Posterior vena cava (tissue), 2 donors: ENCODE results near the gene RIPOR1. TPM values are rescaled to one million over a fixed set of nuclear protein-coding genes. Genes with fewer than 3 reads are reported as not detected.

Experiments used
- DNase-seq: peaks from one replicate; pipeline ENCODE4 v3.0.0-alpha.2; 2020; ENCODE audit warnings: low spot score
- intact Hi-C, 2 donors: fragments of 100-400 bp; cut with DNase I; formaldehyde crosslinking; loops; one replicate each; pipeline versions ENCODE4 v1.14.1 to v1.14.2; 2022 to 2023
- total RNA-seq, 2 donors: library from RNA; stranded (reverse); fragmentation: NEBNext Ultra II Directional; extraction: Animal tissue kit (Norgen Biotek cat#: 25700); gene quantifications; one replicate each; pipeline ENCODE4 v1.2.1, GENCODE V29; 2021
- donor health status: DM: yes; HTN: yes; CAD: no.
- donor health status: DM: yes; HTN: yes; CAD: no.

RIPOR1 gene
- total RNA-seq, 2 donors from 2014 or later = 92.5 to 123 TPM

DNA sequence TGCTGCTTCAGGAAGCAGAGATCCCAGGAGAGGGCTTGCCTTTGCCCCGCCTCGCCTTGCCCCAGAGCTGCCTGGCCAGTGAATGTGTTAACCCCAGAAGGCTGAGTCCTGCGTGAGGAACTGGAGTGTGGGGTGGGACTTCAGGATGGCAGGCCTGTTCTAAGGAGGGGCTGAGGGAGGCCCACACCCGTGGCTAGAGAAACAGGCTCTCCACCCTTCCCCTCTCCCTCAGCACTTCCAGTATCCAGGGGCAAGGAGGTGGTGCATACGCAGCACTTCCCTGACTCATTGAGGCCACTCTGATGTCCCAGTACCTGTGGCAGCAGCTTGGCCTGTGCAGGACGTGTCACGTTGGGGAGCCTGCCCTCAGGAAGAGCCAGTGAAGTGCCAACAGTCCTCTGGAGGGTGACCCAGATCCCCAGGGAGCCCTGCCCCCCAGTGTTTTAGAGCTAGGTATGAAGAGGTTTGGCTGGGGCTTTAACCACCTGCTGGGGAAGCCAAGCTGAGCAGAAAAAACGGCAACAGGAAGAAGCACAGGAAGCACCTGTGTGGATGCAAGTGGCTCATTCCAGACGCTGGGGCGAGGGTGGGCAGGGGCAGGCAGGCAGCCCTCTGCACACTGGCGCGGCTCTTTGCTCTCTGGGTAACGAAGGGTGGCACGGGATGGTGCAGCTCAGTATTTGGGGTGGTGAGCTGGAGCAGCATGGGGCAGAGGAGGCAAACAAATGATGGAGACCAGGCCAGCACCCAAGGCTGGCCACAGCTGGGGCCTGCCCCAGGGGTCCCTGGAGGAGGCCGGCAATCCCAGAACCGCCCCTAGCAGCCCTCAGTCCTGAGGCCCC is 19.0 kb downstream of the RIPOR1 start:
- intact Hi-C loops = no loop called here
- peak; percentile 80 for DNase-seq

DNA sequence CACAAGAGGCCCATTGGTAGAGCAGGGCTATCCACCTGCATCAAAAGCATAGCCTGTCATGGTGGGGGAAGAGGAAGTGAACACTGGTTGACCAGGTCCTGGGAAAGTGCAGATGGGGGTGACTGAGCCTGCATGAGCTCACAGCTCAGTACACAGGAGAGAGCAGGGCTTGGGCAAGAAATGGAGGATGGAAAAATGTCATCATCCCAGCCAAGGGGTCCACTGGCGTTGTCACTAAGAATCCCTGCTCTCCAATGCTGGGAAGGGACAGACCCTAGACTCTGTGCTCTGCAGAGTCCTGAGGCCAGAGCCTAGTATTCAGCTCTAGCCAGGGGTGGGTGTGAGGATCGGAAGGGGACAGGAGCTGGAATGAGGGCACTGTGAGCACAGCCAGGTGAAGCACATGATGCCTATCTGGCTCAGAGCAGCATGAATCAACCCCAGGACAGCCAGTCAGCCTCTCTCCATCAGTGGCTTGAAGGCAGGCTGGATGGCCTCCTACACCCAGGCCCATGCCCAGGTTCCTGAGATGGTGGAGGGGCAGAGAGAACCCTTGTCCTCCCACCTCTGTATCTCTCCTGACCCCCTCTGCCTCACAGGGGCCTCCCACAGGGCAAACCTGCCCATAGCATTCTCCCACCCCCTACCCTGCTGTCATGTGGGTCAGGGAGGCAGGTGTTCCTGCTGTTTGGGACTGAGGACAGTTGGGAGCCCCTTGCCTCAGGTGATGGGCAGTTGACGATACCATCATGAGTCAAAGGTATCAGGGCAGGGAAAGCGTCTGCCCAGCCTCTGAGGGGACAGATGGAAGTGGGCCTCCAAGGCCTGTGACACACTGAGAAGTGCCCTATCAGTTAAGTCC is 19.9 kb downstream of the RIPOR1 start:
- intact Hi-C loops = loop anchor here in 1 of 2 donors (1.0 kb wide), 1 partner anchor 12 kb away; no protein-coding TSS in a partner anchor
- DNase-seq = peak; percentile 62

- intact Hi-C loops = loop anchor here in 1 of 2 donors (1.0 kb wide), 1 partner anchor 11 kb away; no protein-coding TSS in a partner anchor
- DNase-seq = peak; percentile 40
Measured at GRCh38 chr16:67549240-67549639, 20.6 kb downstream of the RIPOR1 start.

- intact Hi-C loops = loop anchor here in 1 of 2 donors (1.0 kb wide), 1 partner anchor 10 kb away; no protein-coding TSS in a partner anchor
- peak; percentile 29 for DNase-seq
Measured at GRCh38 chr16:67549936-67550335, 21.3 kb downstream of the RIPOR1 start.

DNA sequence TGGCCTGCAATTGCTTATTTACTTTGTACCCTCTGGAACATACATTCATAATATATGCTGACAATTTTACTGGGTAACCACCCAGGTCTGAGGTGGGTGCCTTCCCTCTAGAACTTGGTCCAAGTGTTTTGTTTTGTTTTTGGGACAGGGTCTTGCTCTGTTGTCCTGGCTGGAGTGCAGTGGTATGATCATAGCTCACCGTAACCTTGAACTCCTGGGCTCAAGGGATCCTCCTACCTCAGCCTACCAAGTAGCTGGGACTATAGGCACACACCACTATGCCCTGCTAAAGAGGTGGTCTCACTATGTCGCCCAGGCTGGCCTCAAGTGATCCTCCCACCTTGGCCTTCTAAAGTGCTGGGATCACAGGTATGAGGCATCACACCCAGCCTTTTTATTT is 22.5 kb downstream of the RIPOR1 start:
- peak; percentile 13 for DNase-seq
- intact Hi-C loops = no loop called here

- intact Hi-C loops = no loop called here
- DNase-seq = peak; percentile 4
Measured at GRCh38 chr16:67551972-67552371, 23.3 kb downstream of the RIPOR1 start.

DNA sequence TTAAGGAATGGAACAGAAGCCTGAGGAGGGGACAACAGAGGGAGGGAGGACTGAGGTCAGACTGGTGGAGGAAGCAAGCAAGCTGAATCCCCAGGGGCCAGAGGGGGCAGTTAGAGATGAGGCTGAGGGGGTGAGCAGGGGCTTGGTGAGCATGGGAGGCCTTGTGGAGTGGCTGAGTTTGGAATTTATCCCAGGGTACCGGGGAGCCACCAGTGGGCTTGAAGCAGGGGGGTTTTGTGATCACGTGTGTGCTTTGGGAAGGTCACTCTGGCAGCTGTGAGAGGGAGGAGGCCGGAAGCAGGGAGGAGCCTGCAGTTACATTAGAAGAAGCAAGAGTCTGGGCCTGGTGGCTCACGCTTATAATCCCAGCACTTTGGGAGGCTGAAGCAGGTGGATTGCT is 23.8 kb downstream of the RIPOR1 start:
- DNase-seq = peak; percentile 74
- intact Hi-C loops = no loop called here

DNA sequence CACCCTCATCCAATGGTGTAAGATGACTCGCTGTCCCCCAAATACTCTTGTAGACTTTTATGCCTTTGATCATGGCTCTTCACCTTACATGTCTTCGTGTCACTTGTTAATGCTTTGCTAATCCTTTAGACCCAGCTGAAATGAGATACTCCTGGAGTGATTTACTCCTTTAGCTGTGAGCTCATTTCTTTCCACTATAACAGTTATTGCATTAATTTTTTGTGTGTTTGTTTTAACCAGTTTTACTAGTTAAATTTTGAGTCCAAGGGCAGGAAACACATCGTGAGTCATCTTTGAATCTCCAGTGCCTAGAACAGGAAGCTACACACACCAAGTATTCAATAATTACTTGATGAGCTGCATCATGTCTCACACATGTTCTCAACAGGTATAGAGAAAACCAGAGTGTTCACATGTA is 27.2 kb downstream of the RIPOR1 start:
- intact Hi-C loops = no loop called here
- no peak for DNase-seq

- intact Hi-C loops = no loop called here
- DNase-seq = no peak
Measured at GRCh38 chr16:67558859-67559258, 30.2 kb downstream of the RIPOR1 start.

- intact Hi-C loops = loop anchor here (1.0 to 10.0 kb wide), 3 partner anchors 12 to 106 kb away; partner anchors contain the start of genes C16orf86 (in 2 of the 2), ENKD1 (in 2 of the 2), ACD (in 1 of the 2) and PARD6A (in 1 of the 2)
- DNase-seq = no peak
Measured at GRCh38 chr16:67560827-67561342, 32.3 kb downstream of the RIPOR1 start.

- intact Hi-C loops = loop anchor here (5.0 to 10.0 kb wide), 2 partner anchors 103 to 106 kb away; partner anchors contain the start of genes C16orf86 (in 2 of the 2), ENKD1 (in 2 of the 2), ACD (in 1 of the 2) and PARD6A (in 1 of the 2)
- no peak for DNase-seq
Measured at GRCh38 chr16:67561501-67561823, 32.8 kb downstream of the RIPOR1 start.

- intact Hi-C loops = loop anchor here (5.0 to 10.0 kb wide), 2 partner anchors 103 to 105 kb away; partner anchors contain the start of genes C16orf86 (in 2 of the 2), ENKD1 (in 2 of the 2), ACD (in 1 of the 2) and PARD6A (in 1 of the 2)
- peak; percentile 99 for DNase-seq
Measured at GRCh38 chr16:67561824-67562525, 33.3 kb downstream of the RIPOR1 start.

DNA sequence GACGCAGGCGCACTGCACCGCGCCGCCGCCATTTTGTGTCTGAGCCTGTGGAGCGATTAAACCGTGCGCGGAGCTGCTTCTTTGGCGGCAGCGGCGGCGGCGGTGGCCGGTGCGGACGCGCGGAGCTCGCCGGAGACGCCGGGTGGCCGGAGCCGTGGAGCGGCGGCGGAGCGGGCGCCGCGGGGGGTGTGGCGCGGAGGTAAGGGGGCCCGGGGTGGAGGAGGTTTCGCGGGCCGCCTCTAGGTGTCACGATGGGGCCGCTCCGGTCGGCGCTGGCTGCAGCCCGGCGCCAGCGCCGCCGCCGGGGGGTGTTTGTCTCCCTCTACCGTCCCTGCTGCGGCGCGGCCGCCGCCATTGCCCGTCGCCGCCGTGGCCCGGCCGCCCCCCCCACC is 33.9 kb downstream of the RIPOR1 start, which contains the start of gene CTCF:
Gene CTCF, plus strand, starts transcription at position 1 of the 392 bp plus-strand sequence. CDS start 48,307 bp downstream, outside the sequence.
- intact Hi-C loops = loop anchor here (5.0 to 10.0 kb wide), 2 partner anchors 102 to 105 kb away; partner anchors contain the start of genes C16orf86 (in 2 of the 2), ENKD1 (in 2 of the 2), ACD (in 1 of the 2) and PARD6A (in 1 of the 2)
- peak; percentile 94 for DNase-seq

DNA sequence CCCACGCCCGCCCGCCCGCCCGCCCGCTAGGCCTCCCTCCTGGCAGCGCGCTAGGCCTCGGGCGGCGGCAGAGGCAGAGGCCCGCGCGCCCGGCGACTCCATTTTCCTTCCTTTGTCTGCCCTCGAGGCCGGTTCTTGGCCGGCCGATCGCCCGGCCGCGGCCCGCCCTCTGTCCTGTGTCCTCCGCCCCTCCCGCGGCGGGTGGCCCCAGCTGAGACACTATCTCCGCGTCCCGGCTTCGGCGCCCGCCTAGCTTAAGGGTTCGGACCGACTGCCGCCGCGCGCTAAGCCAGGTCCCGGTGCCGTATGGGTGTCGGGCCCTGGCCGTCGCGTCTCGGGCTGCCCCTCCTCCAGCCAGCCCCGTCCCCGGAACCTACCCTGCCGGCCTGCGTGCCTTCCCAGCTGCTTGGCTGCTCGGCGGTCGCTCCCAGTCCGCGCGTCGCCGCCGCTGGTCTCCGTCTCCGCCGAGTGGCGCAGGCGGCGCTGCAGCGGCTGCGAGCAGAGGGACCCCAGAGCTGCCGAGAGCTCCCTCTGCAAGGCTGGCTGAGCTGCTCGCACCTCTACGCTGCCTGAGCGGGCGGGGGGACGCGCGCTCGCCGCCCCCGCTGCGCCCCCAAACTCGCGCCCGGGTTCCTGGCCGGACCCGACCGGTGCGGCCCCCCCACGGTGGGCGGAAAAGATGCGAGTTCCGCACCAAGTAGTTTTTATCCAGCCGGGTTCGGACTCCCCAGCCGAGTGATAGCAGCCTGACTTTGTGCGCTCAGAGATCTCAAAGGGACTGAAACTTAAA is 34.5 kb downstream of the RIPOR1 start:
- intact Hi-C loops = loop anchor here (5.0 to 10.0 kb wide), 2 partner anchors 102 to 104 kb away; partner anchors contain the start of genes C16orf86 (in 2 of the 2), ENKD1 (in 2 of the 2), ACD (in 1 of the 2) and PARD6A (in 1 of the 2)
- peak; percentile 91 for DNase-seq

GRCh38 chr16:67563708-67564468 is 35.3 kb downstream of the RIPOR1 start:
- intact Hi-C loops = loop anchor here (5.0 to 10.0 kb wide), 2 partner anchors 101 to 103 kb away; partner anchors contain the start of genes C16orf86 (in 2 of the 2), ENKD1 (in 2 of the 2), ACD (in 1 of the 2) and PARD6A (in 1 of the 2)
- no peak for DNase-seq

GRCh38 chr16:67565470-67566100 is 37.0 kb downstream of the RIPOR1 start:
- intact Hi-C loops = loop anchor here in 1 of 2 donors (10.0 kb wide), 1 partner anchor 99 kb away; the partner anchor contains the start of genes ACD, C16orf86, ENKD1 and PARD6A
- no peak for DNase-seq
